Lung (tissue), 12 donors: ENCODE measurements around the gene FAM98B. TPM values are rescaled to one million over a fixed set of nuclear protein-coding genes. Genes with fewer than 3 reads are reported as not detected.

Experiments used
- ATAC-seq: fragments of 200-7000 bp; cut with Tn5 transposase; one replicate; pipeline ENCODE4 v1.9.1; 2020; ENCODE audit warnings: moderate number of reproducible peaks; ENCODE audit not compliant: insufficient read depth, low FRiP score
- DNase-seq, 3 donors: peaks; one replicate each; pipeline ENCODE4 v3.0.0-alpha.2; 2013 to 2017
- H3K27ac ChIP-seq, 2 donors: one replicate each; pipeline ENCODE4 v1.5.1; 2013; ENCODE audit warnings: mild to moderate bottlenecking in 2 of 2, moderate library complexity in 2 of 2, control low read depth in 1 of 2, inconsistent platforms in 1 of 2, low read depth in 1 of 2, low read length in 1 of 2
- H3K27me3 ChIP-seq, 3 donors: one replicate each; pipeline ENCODE4 v1.5.1; 2013; ENCODE audit warnings: low read length in 2 of 3; ENCODE audit not compliant: control insufficient read depth in 3 of 3, insufficient read depth in 3 of 3
- H3K36me3 ChIP-seq, 4 donors: one replicate each; pipeline ENCODE4 v1.5.1; 2013; ENCODE audit warnings: low read length in 4 of 4, mild to moderate bottlenecking in 1 of 4, moderate library complexity in 1 of 4; ENCODE audit not compliant: control insufficient read depth in 4 of 4, insufficient read depth in 4 of 4
- H3K4me1 ChIP-seq, 5 donors: one replicate each; pipeline ENCODE4 v1.5.1; 2013; ENCODE audit warnings: low read length in 5 of 5, mild to moderate bottlenecking in 2 of 5, moderate library complexity in 1 of 5; ENCODE audit not compliant: control insufficient read depth in 5 of 5, insufficient read depth in 5 of 5
- H3K4me3 ChIP-seq: one replicate; pipeline ENCODE4 v1.5.1; 2013; ENCODE audit warnings: mild to moderate bottlenecking, control low read depth, moderate library complexity
- H3K9ac ChIP-seq, 2 donors: one replicate each; pipeline ENCODE4 v1.5.1; 2013; ENCODE audit warnings: low read length in 2 of 2, control low read depth in 1 of 2; ENCODE audit not compliant: insufficient read depth in 1 of 2
- H3K9me3 ChIP-seq, 4 donors: one replicate each; pipeline ENCODE4 v1.5.1; 2013; ENCODE audit warnings: low read length in 3 of 4, mild to moderate bottlenecking in 1 of 4, moderate library complexity in 1 of 4; ENCODE audit not compliant: control insufficient read depth in 4 of 4, insufficient read depth in 3 of 4
- WGBS, 2 donors: extraction: QIAGEN DNeasy Blood & Tissue Kit; methylation state at CpG; one replicate each; pipeline ENCODE4 v1.1.7; 2013; 5-methylcytosine and 5-hydroxymethylcytosine counted together
- polyA plus RNA-seq, 2 donors: library from polyadenylated mRNA; stranded (reverse); fragments of 200-250 nt; gene quantifications; one replicate each; pipeline ENCODE4 v1.2.1, GENCODE V29; 2013
- total RNA-seq, 2 donors: library from RNA; depleted of rRNA in 1 of 2; stranded (reverse); fragments of >200 nt in 1 of 2; gene quantifications; one replicate each; pipeline ENCODE4 v1.2.1, GENCODE V29; 2014 to 2021
- TF ChIP-seq, protein P1 (sequence below): IDR thresholded peaks from 2 replicates; pipeline ENCODE4 v1.5.1; 2012; ENCODE audit warnings: mild to moderate bottlenecking; ENCODE audit errors: control extremely low read depth, extremely low read depth
- donor health status: control.
- donor health status: control.
- donor health status: Bipolar disorder and iron deficiency.
- donor health status: healthy.
- donor health status: DM: yes; HTN: yes; CAD: no.

Gene FAM98B
- total and polyA plus RNA-seq, 4 donors, result 6.9 to 30.3 (median 9.1) TPM

- H3K4me3 ChIP-seq, result no peak overlapping the region
- H3K27ac ChIP-seq, result no peak overlapping the region
- H3K4me1 ChIP-seq, result no peaks in the 10 kb centered on the region
- ATAC-seq (no peak), DNase-seq (no peak)
- H3K9me3 ChIP-seq, result no peaks in the 10 kb centered on the region
- H3K36me3 ChIP-seq, result no peaks in the 10 kb centered on the region
- peaks cover 0 to 3% (median 0%) of the 10 kb centered on the region in 3 donors for H3K27me3 ChIP-seq
- 34 to 74% methylated on average over 2 of the region's 2 CpGs for WGBS, 2 donors
- TF ChIP-seq, protein P1, sequence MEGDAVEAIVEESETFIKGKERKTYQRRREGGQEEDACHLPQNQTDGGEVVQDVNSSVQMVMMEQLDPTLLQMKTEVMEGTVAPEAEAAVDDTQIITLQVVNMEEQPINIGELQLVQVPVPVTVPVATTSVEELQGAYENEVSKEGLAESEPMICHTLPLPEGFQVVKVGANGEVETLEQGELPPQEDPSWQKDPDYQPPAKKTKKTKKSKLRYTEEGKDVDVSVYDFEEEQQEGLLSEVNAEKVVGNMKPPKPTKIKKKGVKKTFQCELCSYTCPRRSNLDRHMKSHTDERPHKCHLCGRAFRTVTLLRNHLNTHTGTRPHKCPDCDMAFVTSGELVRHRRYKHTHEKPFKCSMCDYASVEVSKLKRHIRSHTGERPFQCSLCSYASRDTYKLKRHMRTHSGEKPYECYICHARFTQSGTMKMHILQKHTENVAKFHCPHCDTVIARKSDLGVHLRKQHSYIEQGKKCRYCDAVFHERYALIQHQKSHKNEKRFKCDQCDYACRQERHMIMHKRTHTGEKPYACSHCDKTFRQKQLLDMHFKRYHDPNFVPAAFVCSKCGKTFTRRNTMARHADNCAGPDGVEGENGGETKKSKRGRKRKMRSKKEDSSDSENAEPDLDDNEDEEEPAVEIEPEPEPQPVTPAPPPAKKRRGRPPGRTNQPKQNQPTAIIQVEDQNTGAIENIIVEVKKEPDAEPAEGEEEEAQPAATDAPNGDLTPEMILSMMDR, result no peak
- no peak overlapping the region for H3K9ac ChIP-seq
Measured at GRCh38 chr15:38438031-38438986, 15.6 kb upstream of the FAM98B start.

GRCh38 chr15:38440353-38441129, 13.4 kb upstream of the FAM98B start:
- H3K27me3 ChIP-seq, result peaks cover 0 to 3% (median 0%) of the 10 kb centered on the region in 3 donors
- H3K4me3 ChIP-seq, result no peak overlapping the region
- peak; percentile 91 for ATAC-seq
- no peaks in the 10 kb centered on the region for H3K4me1 ChIP-seq
- TF ChIP-seq, protein P1, result peak; percentile 85
- no peak overlapping the region for H3K9ac ChIP-seq
- no peaks in the 10 kb centered on the region for H3K9me3 ChIP-seq
- no peaks in the 10 kb centered on the region for H3K36me3 ChIP-seq
- 25 to 34% methylated on average over 9 of the region's 9 CpGs for WGBS, 2 donors
- peak; percentile 41 to 73 (median 53) for DNase-seq
- no peak overlapping the region for H3K27ac ChIP-seq

GRCh38 chr15:38441130-38441519, 12.8 kb upstream of the FAM98B start:
- H3K9me3 ChIP-seq, result no peaks in the 10 kb centered on the region
- no peak overlapping the region for H3K4me3 ChIP-seq
- no peaks in the 10 kb centered on the region for H3K36me3 ChIP-seq
- no peak overlapping the region for H3K27ac ChIP-seq
- WGBS, 2 donors, result 95 to 96% methylated on average over 3 of the region's 3 CpGs
- no peaks in the 10 kb centered on the region for H3K4me1 ChIP-seq
- DNase-seq, result no peak
- ATAC-seq, result no peak
- TF ChIP-seq, protein P1, result no peak
- H3K9ac ChIP-seq, result no peak overlapping the region
- H3K27me3 ChIP-seq, result peaks cover 0 to 3% (median 0%) of the 10 kb centered on the region in 3 donors
